IgD-negative memory B cell (primary cell): ENCODE results near the gene WBP11. TPM values are rescaled to one million over a fixed set of nuclear protein-coding genes. Genes with fewer than 3 reads are reported as not detected.

Source experiments
- H3K27ac Mint-ChIP-seq, 3 donors: one replicate each; pipeline ENCODE4 v1.8.0; 2020 to 2022; ENCODE audit warnings: mild to moderate bottlenecking in 3 of 3, mixed read lengths in 3 of 3, moderate library complexity in 1 of 3
- H3K27me3 Mint-ChIP-seq: one replicate; pipeline ENCODE4 v1.8.0; 2021; ENCODE audit warnings: mixed read lengths
- H3K36me3 Mint-ChIP-seq: one replicate; pipeline ENCODE4 v1.8.0; 2020; ENCODE audit warnings: mild to moderate bottlenecking, mixed read lengths
- H3K4me1 Mint-ChIP-seq, 3 donors: one replicate each; pipeline ENCODE4 v1.8.0; 2020 to 2022; ENCODE audit warnings: mixed read lengths in 3 of 3, mild to moderate bottlenecking in 1 of 3
- H3K4me3 Mint-ChIP-seq, 4 donors: one replicate each; pipeline ENCODE4 v1.8.0; 2020 to 2022; ENCODE audit warnings: mild to moderate bottlenecking in 4 of 4, mixed read lengths in 4 of 4, moderate library complexity in 3 of 4
- H3K9me3 Mint-ChIP-seq, 3 donors: one replicate each; pipeline ENCODE4 v1.8.0; 2020 to 2021; ENCODE audit warnings: mixed read lengths in 3 of 3, mild to moderate bottlenecking in 1 of 3
- polyA plus RNA-seq: library from polyadenylated mRNA; unstranded; fragments of 300-500 nt; fragmentation: Illumina TruSeq; gene quantifications from one replicate; pipeline ENCODE4 v1.2.3, GENCODE V29; 2021

Gene WBP11
- polyA plus RNA-seq = 59.3 TPM

DNA sequence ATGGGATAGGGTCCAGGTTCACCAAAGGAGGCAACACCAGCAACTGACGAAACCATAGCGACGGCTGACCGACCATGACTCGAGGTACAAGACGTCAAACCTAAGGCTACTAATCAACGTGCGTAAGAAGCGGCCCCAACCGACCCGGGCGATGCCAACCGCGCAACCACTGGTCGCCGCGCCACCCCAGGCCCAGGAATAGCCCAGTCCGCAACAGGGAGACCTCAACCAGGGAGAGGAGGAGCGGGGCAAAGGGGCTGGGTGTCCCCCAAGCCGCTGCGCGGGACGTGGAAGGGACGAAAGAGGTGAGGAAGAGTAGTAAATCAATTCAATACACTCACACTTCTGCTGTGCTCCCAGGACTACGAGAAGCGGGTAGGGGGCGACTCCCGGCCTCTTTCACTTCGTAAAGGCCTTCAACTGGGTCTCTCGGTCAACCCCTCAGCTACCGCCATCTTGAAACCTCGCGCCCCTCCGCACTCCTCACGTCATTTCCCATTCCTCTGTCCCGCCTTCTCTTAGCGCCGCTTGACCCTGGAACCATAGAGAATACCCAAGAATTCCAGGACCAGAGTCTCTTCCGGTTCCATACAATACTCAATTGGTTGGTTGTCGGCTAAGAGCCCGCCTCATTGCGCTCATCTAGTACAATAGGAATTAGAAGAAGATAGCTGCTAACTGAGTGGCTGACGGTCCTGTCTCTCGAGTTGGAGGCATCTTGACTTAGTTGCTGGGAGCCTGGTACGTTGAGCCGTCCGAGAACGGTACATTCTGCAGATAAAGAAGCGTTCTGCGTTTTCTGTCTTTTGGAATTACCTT, at the start of gene WBP11, which contains the start of gene C12orf60:
WBP11 (minus strand) TSS at position 468 of the 819 bp plus-strand sequence. CDS start 2,095 bp downstream, outside the sequence.
C12orf60 (plus strand) TSS at position 660 of the 819 bp plus-strand sequence. CDS start 19,266 bp downstream, outside the sequence.
- H3K27ac Mint-ChIP-seq = no peak within 1 kb of the TSS

DNA sequence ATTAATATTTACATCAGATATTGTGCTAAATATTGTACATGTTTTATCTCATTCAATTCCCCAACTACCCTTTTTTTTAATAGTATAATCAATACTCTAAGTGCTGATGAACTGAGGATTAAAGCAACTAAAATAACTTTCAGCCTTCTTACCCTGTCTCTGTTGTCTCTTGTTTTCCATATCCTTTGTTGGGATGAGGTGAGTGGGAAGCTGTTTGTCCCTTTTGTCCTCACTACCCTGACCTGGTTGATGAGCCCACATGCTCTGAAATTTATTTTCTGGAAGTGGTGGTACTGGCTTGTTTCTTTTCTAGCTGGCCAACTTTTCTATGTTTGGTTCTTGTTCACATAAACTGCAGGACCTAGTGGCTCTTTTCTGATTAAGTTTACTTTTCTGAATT, 49.6 kb upstream of the WBP11 start:
- Mint-ChIP-seq H3K9me3 (peaks cover 3 to 5% (median 3%) of the 10 kb centered on the region in 3 donors), H3K36me3 (no peaks in the 10 kb centered on the region)

More for the DNA sequence above, at the start of gene WBP11, which contains the start of gene C12orf60:
- Mint-ChIP-seq H3K4me3 (no peak within 1 kb of the TSS), H3K4me1 (peaks cover 11 to 22% (median 21%) of the 10 kb centered on the region in 3 donors), H3K9me3 (no peaks in the 10 kb centered on the region), H3K36me3 (no peaks in the 10 kb centered on the region), H3K27me3 (no peaks in the 10 kb centered on the region)

DNA sequence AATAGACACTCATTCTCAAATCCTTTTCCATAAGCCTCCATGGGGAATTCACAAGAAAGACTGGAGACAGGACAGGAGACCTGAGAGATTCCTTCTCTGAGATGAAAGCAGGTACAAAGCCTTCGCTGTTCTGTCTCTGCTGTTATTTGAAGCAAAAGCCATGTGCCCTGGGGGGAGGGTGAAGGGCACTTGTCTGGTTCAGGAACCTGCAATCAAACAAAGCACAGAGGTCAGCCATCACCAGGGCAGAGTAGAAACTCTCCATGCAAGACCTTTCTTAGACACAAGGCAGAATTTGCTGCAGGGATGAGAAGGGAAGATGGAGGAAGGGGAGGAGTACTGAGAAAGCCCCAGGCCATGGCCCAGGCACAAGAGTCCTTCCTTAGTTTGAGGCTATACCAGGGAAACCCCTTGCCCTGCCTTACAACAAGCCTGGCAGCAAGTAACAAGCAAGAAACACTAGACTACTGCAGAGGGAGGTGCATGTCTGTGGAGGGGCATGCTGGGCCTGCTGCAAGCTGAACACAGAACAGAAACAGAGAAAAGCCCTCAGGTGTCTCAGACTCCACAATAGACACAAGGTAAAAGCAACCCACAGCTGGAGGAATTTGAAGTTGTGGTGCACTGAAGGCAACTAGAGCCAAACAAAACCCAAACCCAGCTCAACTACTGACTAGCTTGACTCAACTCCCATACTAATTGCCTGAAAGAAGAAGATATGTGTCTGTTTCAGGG, 47.8 kb upstream of the WBP11 start:
- Mint-ChIP-seq H3K36me3 (no peaks in the 10 kb centered on the region), H3K27me3 (no peaks in the 10 kb centered on the region), H3K27ac (no peak overlapping the region), H3K4me3 (no peak overlapping the region), H3K4me1 (peaks cover 8 to 12% (median 10%) of the 10 kb centered on the region in 3 donors), H3K9me3 (peaks cover under 1 to 2% (median under 1%) of the 10 kb centered on the region in 3 donors)

More for the DNA sequence above, 49.6 kb upstream of the WBP11 start:
- H3K27ac Mint-ChIP-seq = no peak overlapping the region
- H3K4me3 Mint-ChIP-seq = no peak overlapping the region
- peaks cover 13 to 20% (median 18%) of the 10 kb centered on the region in 3 donors for H3K4me1 Mint-ChIP-seq
- H3K27me3 Mint-ChIP-seq = no peaks in the 10 kb centered on the region

DNA sequence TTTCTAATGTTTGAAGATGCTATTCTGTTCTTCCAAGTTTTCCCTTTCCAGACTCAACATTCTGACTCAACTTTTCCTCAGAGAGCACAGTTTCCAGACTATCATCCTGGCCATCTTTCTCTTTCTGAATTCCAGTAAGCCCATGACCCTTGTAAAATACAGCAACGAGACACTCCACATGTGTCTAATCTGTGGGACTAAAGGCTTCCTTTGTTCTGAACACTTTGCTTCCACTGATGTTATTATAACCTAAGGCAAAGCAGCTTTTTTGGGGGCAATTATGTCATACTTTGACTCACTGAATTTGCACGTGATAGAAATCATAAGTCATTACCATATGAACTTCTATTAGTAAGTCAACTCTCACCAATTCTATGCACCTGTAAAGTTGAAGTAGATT, 46.4 kb upstream of the WBP11 start:
- H3K4me3 Mint-ChIP-seq = no peak overlapping the region

DNA sequence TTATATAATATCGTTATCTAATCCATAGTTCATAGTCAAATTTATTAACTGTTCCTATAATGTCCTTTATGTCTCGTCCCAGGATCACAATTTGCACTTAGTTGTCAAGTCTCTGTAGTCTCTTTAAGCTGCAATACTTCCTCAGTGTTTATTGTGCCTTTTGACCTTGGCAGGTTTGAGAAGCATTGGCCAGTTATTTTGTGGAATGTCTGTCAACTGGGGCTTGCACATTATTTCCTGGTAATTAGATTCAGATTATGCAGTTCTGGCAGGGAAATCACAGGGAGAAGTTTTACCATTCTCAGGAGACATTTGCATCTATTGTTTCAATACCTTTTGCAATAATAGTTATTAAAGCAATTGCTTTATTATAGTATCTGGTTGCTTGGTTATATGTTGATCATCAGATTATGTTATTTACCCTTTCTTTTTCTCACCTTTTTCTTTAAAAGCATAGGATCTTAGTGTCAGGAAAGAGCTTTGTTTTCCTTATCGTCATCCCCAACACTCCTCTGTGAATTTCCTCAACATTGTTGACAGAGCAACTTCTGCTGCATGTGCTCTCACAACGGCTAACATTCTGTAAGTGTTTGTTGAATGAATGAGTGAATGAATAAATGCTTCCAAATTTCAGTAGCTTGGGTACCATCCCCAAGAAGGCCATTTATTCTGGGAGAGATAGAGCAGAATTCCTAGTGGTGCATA, 43.8 kb upstream of the WBP11 start:
- H3K4me1 Mint-ChIP-seq = peaks cover 0 to 5% (median 0%) of the 10 kb centered on the region in 3 donors
- no peak overlapping the region for H3K4me3 Mint-ChIP-seq
- H3K36me3 Mint-ChIP-seq = no peaks in the 10 kb centered on the region
- no peak overlapping the region for H3K27ac Mint-ChIP-seq
- H3K27me3 Mint-ChIP-seq = peaks cover 4% of the 10 kb centered on the region
- no peaks in the 10 kb centered on the region for H3K9me3 Mint-ChIP-seq

More for the DNA sequence above, 46.4 kb upstream of the WBP11 start:
- Mint-ChIP-seq H3K4me1 (peaks cover 3 to 8% (median 6%) of the 10 kb centered on the region in 3 donors), H3K27ac (peak overlapping the region in 1 of 3 donors; percentile 71), H3K27me3 (no peaks in the 10 kb centered on the region), H3K36me3 (no peaks in the 10 kb centered on the region), H3K9me3 (no peaks in the 10 kb centered on the region)

DNA sequence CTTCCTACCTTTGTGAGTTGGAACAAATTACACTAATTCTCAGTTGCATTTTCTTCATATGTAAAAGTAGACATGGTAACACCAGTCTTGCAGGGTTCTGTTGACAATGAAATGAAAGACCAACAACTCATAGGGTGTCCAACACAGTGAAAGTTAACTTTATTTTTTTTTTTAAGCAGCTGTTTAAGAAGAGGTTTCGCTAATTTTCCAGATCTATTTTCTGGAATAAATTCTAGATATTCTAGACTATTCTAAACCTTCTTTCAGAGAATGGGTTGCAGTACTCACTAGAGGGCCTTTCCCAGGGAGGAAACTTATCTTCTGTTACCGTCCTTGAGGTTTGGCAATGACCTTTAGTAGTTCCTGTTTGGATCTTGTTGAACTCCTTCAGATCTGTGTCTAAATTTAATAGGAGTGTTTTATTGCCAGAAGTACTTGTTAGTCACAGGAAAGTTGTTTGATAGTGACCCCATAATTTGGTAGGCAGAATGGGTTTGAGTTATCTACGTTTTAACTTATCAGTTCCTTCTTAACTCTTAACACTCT, 42.8 kb upstream of the WBP11 start:
- Mint-ChIP-seq H3K4me3 (no peak overlapping the region), H3K27me3 (peaks cover 4% of the 10 kb centered on the region), H3K36me3 (no peaks in the 10 kb centered on the region), H3K9me3 (no peaks in the 10 kb centered on the region), H3K27ac (no peak overlapping the region), H3K4me1 (peaks cover 0 to 9% (median 0%) of the 10 kb centered on the region in 3 donors)

DNA sequence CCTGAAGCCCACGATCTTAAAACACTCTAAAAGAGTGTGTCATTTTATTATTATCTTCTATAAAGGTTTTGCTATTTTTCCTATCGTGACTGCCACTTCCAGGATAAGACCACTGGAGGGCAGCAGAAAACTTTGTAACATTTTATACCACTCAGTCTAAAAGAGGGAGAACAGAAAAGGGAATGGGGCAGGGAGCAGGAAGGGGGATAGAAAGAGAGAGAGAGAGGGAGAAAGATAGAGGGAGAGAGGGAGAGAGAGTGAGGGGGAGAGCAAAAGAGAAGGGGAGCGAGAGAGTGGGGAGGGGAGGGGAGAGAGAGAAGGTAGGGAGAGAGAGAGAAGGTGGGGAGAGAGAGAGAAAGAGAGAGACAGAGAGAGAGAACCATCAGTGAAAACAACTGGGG, 42.1 kb upstream of the WBP11 start:
- H3K4me3 Mint-ChIP-seq = no peak overlapping the region
- no peaks in the 10 kb centered on the region for H3K9me3 Mint-ChIP-seq
- no peak overlapping the region for H3K27ac Mint-ChIP-seq
- H3K36me3 Mint-ChIP-seq = no peaks in the 10 kb centered on the region
- peaks cover 4% of the 10 kb centered on the region for H3K27me3 Mint-ChIP-seq
- peaks cover 0 to 12% (median 0%) of the 10 kb centered on the region in 3 donors for H3K4me1 Mint-ChIP-seq

DNA sequence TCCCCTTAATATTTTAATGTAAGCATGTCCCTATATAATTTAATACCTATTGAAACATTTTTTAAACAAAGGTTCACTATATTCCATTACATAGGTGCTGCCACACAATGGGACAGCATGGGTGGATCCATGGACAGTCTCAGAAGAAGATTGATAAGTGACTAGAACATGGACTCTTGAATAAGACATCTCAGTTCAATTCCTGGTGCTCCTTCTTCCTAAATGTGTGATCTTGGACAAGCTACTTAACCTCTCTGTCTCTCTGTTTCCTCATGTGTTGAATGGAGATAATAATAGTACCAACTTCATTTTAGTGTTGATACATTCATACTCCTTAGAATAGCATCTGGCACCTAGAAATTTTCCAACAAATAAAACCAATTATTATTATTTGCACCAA, 41.1 kb upstream of the WBP11 start:
- H3K4me1 Mint-ChIP-seq = peaks cover 0 to 12% (median 0%) of the 10 kb centered on the region in 3 donors
- no peaks in the 10 kb centered on the region for H3K36me3 Mint-ChIP-seq
- no peaks in the 10 kb centered on the region for H3K9me3 Mint-ChIP-seq
- H3K27ac Mint-ChIP-seq = no peak overlapping the region
- H3K4me3 Mint-ChIP-seq = no peak overlapping the region
- H3K27me3 Mint-ChIP-seq = peaks cover 4% of the 10 kb centered on the region

DNA sequence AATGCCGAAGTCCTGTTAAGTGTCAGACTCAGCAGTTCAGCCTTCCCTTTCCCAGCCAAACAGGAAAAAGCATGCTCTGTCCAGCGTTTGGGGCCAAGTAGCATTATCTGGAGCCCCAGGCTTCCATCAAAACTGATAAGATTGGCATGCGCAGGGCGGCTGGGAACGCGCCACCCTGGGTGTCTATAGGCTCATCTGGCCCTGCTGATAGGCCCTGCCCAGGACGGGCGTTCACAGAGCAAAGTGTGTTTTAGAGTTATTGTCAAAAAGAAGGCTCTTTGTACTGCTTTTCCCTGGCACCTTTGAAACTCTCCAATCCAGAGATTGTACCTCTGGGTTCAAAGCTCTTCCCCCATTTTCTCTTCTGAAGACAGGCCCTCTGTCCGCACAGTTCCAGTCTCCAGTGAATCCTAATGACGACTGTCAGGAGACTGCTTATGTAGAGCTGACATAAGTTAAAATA, 40.2 kb upstream of the WBP11 start, which contains the start of gene ART4:
ART4 (minus strand) TSS at position 102 of the 463 bp plus-strand sequence. CDS start 413 bp downstream, outside the sequence.
- H3K9me3 Mint-ChIP-seq = no peaks in the 10 kb centered on the region
- peaks cover 0 to 12% (median 0%) of the 10 kb centered on the region in 3 donors for H3K4me1 Mint-ChIP-seq
- H3K27me3 Mint-ChIP-seq = peaks cover 6% of the 10 kb centered on the region

DNA sequence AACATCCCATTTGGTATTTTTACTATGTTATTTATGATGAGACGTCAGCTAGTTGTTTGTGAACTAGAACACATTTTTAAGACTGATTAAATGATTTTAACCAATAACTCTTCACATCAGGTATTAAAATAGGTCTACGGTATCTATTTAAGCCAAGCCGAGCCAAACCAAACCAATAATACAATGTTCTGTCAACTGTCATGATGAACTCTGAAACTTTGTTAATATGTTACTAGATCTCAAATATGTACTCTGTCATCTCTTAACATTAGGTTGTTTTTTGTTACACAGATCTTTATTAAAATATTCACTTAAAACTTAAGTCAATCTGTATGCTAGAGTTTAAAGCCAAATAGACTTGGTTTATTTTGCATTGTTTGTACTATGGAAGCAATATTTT, 39.0 kb upstream of the WBP11 start:
- peaks cover 0 to 12% (median 0%) of the 10 kb centered on the region in 3 donors for H3K4me1 Mint-ChIP-seq
- peaks cover 6% of the 10 kb centered on the region for H3K27me3 Mint-ChIP-seq
- no peaks in the 10 kb centered on the region for H3K9me3 Mint-ChIP-seq
- H3K4me3 Mint-ChIP-seq = no peak overlapping the region
- H3K27ac Mint-ChIP-seq = no peak overlapping the region
- H3K36me3 Mint-ChIP-seq = no peaks in the 10 kb centered on the region

More for the DNA sequence above, 40.2 kb upstream of the WBP11 start, which contains the start of gene ART4:
- Mint-ChIP-seq H3K4me3 (no peak within 1 kb of the TSS), H3K27ac (no peak within 1 kb of the TSS), H3K36me3 (no peaks in the 10 kb centered on the region)

DNA sequence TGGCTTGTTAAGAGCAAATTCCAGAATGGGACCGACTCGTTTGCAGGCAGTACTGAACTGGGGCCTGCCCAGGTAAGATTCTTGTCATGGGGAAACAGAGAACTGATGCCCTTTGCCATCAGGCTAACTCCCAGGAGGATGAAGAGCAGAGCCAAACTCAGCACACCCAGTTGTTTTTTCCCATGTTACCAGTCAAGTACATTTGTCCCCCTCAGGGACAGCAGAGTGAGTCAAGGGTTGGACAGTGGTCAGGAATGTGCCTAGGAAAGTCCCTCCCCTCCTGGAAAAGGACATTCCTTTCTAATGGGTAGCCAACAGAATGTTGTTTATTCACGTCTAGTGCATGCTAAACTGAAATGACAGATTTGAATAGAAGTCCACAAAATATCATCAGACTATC, 38.5 kb upstream of the WBP11 start:
- Mint-ChIP-seq H3K27me3 (peaks cover 6% of the 10 kb centered on the region), H3K4me1 (peaks cover 0 to 12% (median 0%) of the 10 kb centered on the region in 3 donors), H3K27ac (no peak overlapping the region), H3K36me3 (no peaks in the 10 kb centered on the region), H3K4me3 (no peak overlapping the region), H3K9me3 (no peaks in the 10 kb centered on the region)

DNA sequence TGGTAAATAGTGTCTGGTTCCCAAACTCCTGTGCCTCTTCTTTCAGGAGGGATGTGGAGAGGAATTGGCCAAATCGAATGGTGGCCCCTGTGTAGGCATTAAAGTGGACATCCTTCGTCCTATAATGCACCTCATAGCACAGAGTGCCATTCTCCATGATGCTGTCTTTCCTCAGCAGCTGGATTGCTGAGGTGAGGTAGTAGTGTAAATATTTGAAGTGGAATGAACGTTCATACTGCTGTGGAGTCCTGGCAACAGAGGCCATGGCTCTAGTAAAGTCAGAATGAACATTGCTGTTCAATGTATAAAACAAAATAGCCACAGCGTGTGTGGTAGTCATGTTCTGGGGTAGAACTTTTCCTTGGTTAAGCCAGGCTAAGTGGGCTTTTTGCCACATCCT, 37.3 kb upstream of the WBP11 start:
- Mint-ChIP-seq H3K4me3 (no peak overlapping the region), H3K27me3 (peaks cover 9% of the 10 kb centered on the region), H3K36me3 (no peaks in the 10 kb centered on the region), H3K4me1 (peaks cover 0 to 12% (median 0%) of the 10 kb centered on the region in 3 donors), H3K9me3 (no peaks in the 10 kb centered on the region), H3K27ac (no peak overlapping the region)

DNA sequence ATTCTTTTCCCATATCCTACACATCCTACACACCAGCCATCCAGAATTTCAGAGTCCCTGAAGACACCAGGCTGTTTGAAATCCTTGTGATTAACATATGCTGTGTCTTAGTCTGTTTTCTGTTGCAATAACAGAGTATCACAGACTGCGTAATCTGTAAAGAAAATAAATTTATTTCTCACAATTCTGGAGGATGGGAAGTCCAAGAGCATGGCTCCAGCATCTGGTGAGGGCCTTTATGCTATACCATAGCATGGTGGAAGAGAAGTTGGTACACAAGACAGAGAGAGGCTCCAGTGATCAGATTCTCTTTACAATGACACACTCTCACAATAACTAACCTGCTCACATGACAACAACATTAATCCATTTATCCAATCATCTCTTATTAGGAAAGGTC, 36.0 kb upstream of the WBP11 start:
- Mint-ChIP-seq H3K4me1 (peaks cover 0 to 7% (median 0%) of the 10 kb centered on the region in 3 donors), H3K27me3 (peaks cover 9% of the 10 kb centered on the region), H3K27ac (no peak overlapping the region), H3K4me3 (no peak overlapping the region), H3K9me3 (no peaks in the 10 kb centered on the region), H3K36me3 (no peaks in the 10 kb centered on the region)
